GM06990 (cell line): ENCODE measurements around the gene PCNT.

Experiments
- DNase-seq: peaks from one replicate; pipeline ENCODE4 v3.0.0-alpha.2; 2011; ENCODE audit not compliant: insufficient read length; ENCODE audit errors: extremely low read depth
- H3K27me3 ChIP-seq: replicated peaks from 2 replicates; pipeline ENCODE4 v1.6.0; 2011; ENCODE audit warnings: low read length; ENCODE audit not compliant: control insufficient read depth, insufficient read depth
- H3K36me3 ChIP-seq: 2 replicates; pipeline ENCODE4 v1.5.1; 2011; ENCODE audit warnings: low read length; ENCODE audit not compliant: control insufficient read depth, insufficient read depth
- H3K4me3 ChIP-seq: replicated peaks from 2 replicates; pipeline ENCODE4 v1.5.1; 2011; ENCODE audit warnings: low read depth, mild to moderate bottlenecking, control low read depth, low read length
- TF ChIP-seq, protein P1 (sequence below): IDR thresholded peaks from 2 replicates; pipeline ENCODE4 v1.5.1; 2011; ENCODE audit warnings: low read length, control low read depth, mild to moderate bottlenecking, inconsistent platforms; ENCODE audit not compliant: insufficient read depth, poor library complexity, severe bottlenecking

The PCNT gene

GRCh38 chr21:46437511-46437910 lies 113.6 kb downstream of the PCNT start:
- peaks cover 31% of the 10 kb centered on the region for H3K36me3 ChIP-seq
- TF ChIP-seq, protein P1, sequence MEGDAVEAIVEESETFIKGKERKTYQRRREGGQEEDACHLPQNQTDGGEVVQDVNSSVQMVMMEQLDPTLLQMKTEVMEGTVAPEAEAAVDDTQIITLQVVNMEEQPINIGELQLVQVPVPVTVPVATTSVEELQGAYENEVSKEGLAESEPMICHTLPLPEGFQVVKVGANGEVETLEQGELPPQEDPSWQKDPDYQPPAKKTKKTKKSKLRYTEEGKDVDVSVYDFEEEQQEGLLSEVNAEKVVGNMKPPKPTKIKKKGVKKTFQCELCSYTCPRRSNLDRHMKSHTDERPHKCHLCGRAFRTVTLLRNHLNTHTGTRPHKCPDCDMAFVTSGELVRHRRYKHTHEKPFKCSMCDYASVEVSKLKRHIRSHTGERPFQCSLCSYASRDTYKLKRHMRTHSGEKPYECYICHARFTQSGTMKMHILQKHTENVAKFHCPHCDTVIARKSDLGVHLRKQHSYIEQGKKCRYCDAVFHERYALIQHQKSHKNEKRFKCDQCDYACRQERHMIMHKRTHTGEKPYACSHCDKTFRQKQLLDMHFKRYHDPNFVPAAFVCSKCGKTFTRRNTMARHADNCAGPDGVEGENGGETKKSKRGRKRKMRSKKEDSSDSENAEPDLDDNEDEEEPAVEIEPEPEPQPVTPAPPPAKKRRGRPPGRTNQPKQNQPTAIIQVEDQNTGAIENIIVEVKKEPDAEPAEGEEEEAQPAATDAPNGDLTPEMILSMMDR = no peak
- no peak for DNase-seq
- H3K4me3 ChIP-seq = no peak overlapping the region
- H3K27me3 ChIP-seq = no peaks in the 10 kb centered on the region

- Histone ChIP-seq H3K36me3 (peaks cover 34% of the 10 kb centered on the region), H3K4me3 (no peak overlapping the region), H3K27me3 (no peaks in the 10 kb centered on the region)
- TF ChIP-seq, protein P1 = no peak
- DNase-seq = no peak
Observed at GRCh38 chr21:46438241-46438640, 114.3 kb downstream of the PCNT start.

DNA sequence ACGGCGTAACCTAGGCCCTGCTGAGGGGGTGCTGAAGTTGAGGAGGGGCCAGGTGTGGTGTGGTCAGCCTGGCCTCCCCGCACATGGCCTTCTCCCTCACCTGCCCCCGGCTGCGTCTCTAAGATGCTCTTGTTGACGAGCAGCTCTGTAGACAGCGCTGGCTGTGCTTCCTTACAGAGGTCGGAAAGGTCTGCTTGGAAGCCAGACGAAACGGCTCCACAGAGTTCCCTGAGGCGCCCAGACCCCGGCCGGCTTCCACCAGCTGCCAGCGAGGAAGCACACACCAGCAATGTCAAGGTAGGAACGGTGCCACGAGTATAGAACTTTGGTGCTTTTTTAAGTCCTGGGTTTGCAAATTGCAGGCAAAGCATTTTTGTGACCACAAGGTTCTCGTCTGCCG lies 116.0 kb downstream of the PCNT start:
- TF ChIP-seq, protein P1 = no peak
- DNase-seq = no peak
- no peak overlapping the region for H3K4me3 ChIP-seq
- H3K36me3 ChIP-seq = peaks cover 27% of the 10 kb centered on the region
- H3K27me3 ChIP-seq = no peaks in the 10 kb centered on the region

GRCh38 chr21:46441331-46441730 lies 117.4 kb downstream of the PCNT start:
- peaks cover 26% of the 10 kb centered on the region for H3K36me3 ChIP-seq

GRCh38 chr21:46441961-46442498 lies 118.1 kb downstream of the PCNT start:
- Histone ChIP-seq H3K27me3 (no peaks in the 10 kb centered on the region), H3K36me3 (peaks cover 23% of the 10 kb centered on the region), H3K4me3 (no peak overlapping the region)
- no peak for DNase-seq
- TF ChIP-seq, protein P1 = no peak

More at GRCh38 chr21:46441331-46441730, 117.4 kb downstream of the PCNT start:
- Histone ChIP-seq H3K27me3 (no peaks in the 10 kb centered on the region), H3K4me3 (no peak overlapping the region)
- DNase-seq = no peak
- TF ChIP-seq, protein P1 = no peak

GRCh38 chr21:46442938-46443337 lies 119.0 kb downstream of the PCNT start:
- Histone ChIP-seq H3K36me3 (peaks cover 19% of the 10 kb centered on the region), H3K4me3 (no peak overlapping the region), H3K27me3 (no peaks in the 10 kb centered on the region)
- DNase-seq = no peak
- TF ChIP-seq, protein P1 = no peak
